HG03575 (cell line): ENCODE data around the gene LTC4S.
"Not testable (repeated sequence)": the region's sequence is repeated elsewhere in the genome, so short reads cannot be mapped to it uniquely, and the experiment has no call there.

ENCODE experiments used
- ATAC-seq: cut with Tn5 transposase; IDR thresholded peaks from one replicate; pipeline ENCODE4 v1.9.1; 2021; ENCODE audit not compliant: unreplicated experiment, insufficient number of reproducible peaks, low FRiP score; ENCODE audit errors: extremely low read depth

The LTC4S gene, protein sequence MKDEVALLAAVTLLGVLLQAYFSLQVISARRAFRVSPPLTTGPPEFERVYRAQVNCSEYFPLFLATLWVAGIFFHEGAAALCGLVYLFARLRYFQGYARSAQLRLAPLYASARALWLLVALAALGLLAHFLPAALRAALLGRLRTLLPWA

DNA sequence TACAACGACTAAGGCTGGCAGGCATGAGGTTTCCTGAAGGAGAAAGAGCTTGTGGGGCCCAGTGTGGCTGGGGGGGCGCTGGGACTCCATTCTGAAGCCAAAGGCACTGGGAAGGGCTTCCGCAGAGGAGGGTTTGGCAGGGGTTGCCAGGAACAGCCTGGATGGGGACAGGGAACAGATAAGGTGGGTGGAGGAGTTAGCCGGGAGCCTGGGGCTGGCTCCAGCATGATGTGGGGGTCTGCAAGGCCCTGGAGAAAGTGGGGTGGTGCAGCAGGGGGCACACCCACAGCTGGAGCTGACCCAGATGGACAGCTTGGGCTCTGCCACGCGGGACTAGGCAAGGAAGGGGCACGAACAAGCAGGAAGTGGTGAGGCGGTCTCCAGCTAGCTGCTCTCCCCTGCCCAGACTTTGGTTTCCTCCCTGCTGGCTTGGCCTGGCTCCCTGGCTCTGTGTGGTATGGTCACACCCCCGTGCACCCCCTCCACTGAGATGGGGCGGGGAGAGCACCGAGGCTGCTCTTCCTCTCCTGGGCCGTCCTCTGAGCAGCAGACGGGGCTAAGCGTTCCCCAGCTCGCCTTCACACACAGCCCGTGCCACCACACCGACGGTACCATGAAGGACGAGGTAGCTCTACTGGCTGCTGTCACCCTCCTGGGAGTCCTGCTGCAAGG is at the start of gene LTC4S:
Gene LTC4S, plus strand, starts transcription at position 519 of the 672 bp plus-strand sequence. Its CDS starts 95 bp downstream, at position 614.
- no peak for ATAC-seq

DNA sequence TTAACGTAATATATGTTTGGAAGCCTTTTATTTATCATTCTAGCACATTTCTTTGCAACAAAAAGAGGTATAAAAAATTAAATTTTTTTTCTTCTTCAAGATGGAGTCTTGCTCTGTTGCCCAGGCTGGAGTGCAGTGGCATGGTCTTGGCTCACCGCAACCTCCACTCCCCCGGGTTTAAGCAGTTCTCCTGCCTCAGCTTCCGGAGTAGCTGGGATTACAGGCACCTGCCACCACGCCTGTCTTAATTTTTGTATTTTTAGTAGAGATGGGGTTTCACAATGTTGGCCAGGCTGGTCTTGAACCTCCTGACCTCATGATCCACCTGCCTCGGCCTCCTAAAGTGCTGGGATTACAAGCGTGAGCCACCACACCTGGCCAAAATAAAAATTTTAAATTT is 49.7 kb upstream of the LTC4S start:
- not testable (repeated sequence) for ATAC-seq

DNA sequence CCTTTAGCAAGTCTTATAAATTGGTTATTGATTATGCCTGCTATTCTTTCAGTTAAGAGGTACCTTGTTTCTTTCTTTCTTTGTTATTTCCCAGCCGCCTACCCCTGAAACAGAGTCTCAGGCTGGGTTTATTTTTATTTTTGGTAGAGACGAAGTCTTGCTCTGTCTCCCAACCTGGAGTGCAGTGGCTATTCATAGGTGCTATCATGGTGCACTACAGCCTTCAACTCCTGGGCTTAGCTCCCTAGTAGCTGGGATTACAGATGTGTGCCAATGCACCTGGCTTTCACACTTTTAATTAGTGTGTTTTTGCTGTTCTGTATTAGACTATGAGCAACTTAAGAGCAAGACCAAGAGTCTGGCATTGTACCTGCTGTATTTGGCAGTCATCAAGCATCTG is 46.9 kb upstream of the LTC4S start:
- ATAC-seq = no peak

DNA sequence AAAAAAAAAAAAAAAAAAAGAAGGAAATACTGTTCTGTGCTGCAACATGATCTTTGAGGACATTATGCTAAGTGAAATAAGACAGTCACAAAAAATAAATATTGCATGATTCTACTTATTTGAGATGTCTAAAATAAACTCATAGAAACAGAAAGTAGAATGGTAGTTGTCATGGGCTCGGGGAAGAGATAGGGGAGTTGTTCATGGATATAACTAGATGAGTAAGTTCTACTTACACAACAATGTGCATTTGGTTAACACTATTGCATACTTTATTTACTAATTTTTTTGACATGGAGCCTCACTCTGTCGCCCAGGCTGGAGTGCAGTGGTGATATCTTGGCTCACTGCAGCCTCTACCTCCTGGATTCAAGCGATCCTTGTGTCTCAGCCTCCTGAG is 46.0 kb upstream of the LTC4S start:
- ATAC-seq = no peak

DNA sequence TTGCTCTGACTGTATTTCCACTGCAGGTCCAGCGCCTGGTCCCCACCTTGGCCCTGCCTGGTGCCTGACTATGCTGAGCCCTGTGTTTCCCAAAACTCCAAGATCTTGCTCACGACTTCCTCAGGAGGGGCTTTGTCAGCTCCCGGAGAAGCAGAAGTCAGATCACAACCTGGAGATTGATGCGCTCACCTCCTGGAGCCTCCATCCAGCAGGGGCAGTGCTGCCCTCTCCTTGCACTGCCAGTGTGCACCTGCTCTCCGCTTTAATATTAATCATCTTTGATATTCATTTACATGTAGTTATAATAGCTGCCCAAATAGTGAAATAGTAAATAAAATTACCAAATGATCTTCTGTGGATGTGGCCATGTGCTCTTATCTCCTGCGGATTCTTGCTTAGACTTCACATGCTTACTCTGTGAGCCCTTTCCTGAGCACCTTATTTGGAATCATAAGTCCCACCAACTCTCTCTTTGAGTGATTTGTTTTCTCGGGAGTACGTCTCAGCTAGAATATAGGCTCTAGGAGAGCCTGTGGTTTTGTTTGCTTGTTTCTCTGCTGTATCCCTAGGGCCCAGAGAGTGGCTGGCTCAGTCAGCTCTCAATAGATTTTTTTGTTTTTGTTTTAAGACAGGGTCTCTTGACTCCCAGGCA is 43.8 kb upstream of the LTC4S start:
- ATAC-seq = no peak

DNA sequence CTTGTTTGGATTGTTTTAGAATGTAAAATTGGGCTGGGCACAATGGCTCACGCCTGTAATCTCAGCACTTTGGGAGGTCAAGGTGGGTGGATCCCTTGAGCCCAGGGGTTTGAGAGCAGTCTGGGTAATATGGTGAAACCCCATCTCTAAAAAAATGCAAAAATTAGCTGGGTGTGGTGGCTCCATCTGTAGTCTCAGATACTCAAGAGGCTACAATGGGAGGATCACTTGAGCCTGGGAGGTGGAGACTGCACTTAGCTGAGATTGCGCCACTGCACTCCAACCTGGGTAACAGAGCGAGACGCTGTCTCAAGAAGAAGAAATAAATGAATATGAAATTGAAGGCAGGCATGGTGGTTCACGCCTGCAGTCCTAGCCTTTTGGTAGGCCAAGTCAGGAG is 39.8 kb upstream of the LTC4S start:
- no peak for ATAC-seq

DNA sequence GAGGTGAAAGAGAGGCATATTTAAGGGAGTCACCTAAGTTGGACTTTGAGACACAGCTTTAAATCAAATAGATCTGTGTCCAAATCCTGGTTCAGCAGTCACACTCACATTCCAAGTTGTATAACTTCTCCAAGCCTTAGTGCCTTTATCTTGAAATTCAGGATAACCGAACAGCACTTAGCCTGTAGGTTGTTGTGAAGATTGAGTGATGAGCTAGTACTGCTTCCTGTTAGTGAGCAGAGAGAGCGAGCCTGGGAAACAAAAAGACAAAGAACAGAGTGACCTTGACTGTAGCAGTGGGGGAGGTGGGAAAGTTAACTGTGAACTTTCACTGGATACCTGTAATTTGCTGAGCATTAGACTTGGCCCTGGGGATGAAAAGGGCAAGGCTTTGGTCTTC is 38.8 kb upstream of the LTC4S start:
- ATAC-seq = no peak

DNA sequence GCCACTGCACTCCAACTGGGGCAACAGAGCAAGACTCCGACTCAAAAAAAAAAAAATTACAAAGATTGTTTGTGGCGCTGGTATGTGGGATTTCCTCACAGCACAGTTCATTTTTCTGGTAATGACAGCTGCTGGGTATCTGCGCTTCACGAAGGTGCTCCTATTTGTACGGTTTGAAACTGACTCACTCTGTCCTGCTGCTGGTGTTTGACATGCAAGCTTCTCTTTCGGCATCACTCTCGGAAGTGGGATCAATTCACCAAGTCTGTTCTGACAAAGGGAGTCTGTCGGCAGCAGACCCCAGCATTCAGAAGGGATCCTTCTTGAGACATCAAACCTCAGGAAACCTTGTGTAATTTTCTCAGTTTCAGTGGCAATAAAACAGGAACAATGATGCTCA is 34.8 kb upstream of the LTC4S start:
- no peak for ATAC-seq

DNA sequence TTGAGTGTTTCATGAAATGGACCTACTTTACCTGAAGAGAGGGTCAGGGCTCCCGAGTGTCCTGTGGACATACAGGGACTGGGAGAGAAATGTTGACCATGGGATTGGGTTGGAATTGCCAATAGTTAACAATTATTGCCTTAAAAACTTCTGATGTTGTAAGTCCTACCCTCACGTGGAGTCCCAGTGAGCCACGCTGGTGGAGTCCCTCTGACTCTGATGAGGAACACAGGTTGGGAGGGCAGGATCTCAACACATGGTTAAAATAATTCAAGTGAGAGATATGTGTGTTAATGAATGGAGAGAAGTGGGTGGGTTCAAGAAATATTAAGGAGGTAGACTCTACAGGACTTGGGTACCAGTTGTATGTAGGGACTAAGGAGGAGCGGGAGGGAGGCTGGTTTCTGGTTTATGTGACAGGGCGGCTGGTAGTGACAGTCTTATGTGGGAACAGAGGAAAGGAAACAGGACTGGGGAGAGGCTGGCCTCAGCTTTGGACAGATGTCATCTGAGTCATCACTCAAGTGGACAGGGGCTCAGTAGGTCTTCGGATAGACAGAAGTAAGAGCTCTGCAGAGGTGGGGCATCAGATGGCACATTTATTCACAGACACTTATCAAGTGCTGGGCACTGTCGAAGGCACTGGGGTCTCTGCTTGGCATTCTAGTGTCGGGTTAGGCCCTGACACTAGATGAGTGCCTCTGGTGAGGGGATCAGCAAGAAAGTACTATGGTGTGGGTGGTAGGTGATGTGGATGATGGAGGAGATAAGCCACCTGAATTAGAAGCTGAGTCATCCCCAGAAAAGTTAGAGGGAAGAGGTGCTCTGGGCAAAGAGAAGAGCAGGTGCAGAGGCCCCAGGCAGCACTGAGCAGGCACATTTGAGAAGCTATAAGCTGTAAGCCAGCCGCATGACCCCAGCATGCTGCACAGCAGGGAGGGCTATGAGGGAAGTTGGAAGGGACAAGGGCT is 33.9 kb upstream of the LTC4S start:
- ATAC-seq = no peak

DNA sequence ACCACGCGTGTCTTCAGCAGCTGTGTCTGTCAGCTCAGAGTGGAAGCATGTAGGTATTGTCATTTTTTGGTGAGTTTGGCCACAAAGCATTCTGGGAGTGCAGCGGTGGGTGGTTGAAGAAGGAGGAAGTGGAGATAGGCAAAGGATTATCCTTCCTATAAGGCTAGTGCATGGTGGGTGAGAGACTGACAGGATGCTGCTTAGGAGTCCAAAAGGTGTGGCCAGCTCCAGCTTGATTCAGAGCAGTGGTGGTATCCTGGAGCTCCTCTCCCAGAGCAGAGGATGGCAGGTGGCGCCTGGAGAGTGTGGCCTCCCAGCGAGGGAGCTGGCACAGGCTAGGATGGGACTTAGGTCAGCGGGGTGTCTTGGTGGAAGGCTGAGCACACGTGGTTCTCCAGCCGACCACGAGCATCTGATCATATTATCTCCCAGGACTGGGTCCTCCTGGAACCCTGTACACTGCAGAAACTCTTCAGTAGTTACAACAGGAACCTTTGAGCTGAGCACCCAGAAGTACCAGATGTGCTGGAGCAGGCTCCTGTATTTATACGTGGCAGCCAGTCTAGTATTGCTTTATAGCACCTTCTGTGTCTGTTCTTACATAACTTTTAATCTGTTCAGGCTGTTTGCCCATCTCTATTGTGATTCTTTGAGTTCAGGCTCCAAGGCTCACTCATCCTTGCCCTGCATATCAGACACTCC is 31.6 kb upstream of the LTC4S start:
- ATAC-seq = no peak

DNA sequence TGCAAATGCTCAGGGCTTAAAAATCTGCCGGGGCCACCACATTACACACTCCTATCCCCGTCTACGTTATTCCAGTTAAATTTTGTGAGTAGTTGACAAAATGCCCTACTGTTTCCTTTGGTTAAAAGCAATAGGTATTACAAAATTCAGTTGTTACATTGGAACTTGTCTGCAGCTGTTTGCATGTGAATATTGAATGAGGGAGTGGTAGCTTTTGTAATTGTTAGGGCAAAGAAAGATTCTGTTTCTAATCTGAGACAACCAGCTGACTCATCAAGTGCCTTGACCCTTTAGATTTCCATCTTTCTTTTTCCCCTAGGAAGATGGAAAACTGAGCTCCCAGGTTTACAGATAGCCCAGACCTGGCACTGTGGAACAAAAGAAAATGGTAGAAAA is 31.0 kb upstream of the LTC4S start:
- ATAC-seq = no peak

DNA sequence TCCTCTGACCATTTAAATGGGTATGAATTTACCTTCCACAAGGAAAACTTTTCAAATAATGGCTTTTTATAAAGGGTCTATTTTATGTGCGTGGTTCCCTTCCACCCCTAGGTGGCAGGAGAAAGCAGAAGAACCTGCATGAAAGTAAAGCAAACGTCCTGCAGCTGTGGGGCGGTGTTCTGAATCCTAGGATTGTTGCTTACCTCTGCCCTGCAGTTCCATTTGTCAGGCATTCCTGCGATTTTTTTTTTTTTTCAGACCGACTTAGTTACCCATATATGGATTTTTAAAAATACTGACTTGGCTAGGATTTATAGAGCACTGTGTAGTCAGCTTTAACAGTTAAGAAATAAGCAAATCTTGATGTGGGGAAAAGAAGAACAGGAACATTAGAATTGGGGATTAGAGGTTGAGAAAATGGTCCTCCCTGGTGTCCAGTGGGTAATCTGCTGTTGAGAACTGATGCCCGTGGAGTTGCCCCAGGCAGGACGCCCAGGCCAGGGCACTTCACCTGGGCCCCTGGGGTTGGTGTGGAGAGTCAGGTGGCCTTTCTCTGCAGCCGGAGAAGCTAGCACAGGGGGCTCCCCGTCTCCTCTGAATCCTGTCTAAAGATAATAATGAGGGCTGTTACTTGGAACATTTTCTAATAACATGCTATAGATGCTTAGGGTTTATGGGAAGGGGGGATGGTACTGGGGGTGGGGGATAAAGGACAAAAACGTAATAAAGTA is 30.4 kb upstream of the LTC4S start:
- no peak for ATAC-seq

DNA sequence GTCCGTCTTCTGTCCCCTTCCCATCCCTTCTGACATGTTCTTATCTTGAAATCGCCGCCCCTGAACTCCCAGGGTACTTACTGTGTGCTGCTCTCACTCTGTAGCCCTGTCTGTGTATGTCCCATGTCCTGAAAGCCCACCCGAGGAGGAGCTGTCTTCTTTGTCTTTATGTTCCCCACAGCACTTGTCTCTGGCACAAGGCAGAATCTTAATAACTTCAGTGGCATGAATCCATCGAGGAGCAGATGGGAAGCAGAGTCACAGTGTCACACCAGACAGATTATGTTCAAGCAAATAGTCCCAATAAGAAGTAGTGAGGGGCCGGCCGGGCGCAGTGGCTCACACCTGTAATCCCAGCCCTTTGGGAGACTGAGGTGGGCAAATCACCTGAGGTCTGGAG is 29.7 kb upstream of the LTC4S start:
- no peak for ATAC-seq

DNA sequence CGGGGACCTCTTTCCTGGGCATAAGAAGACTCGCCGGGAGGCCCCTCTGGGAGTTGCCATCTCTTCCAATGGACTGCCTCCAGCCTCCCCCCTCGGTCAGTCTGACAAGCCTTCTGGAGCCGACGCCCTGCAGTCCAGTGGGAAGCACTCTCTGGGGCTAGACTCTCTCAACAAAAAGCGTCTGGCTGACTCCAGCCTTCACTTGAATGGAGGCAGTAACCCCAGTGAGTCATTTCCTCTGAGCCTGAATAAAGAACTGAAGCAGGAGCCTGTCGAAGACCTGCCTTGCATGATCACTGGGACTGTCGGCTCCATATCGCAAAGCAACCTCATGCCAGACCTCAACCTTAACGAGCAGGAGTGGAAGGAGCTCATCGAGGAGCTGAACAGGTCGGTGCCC is 28.4 kb upstream of the LTC4S start:
- no peak for ATAC-seq

DNA sequence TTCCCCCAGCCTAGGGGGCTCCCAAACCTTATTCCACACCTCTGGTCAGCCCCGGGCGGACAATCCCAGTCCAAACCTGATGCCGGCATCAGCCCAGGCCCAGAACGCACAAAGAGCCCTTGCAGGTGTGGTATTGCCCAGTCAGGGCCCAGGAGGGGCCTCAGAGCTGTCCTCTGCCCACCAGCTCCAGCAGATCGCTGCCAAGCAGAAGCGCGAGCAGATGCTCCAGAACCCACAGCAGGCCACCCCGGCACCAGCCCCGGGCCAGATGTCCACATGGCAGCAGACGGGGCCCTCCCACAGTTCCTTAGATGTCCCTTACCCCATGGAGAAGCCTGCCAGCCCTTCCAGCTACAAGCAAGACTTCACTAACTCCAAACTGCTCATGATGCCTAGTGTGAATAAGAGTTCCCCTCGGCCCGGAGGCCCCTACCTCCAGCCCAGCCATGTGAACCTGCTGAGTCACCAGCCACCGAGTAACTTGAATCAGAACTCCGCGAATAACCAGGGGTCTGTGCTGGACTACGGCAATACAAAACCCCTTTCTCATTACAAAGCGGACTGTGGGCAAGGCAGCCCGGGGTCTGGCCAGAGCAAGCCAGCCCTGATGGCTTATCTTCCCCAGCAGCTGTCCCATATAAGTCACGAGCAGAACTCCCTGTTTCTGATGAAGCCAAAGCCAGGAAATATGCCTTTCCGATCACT is 27.6 kb upstream of the LTC4S start:
- no peak for ATAC-seq

DNA sequence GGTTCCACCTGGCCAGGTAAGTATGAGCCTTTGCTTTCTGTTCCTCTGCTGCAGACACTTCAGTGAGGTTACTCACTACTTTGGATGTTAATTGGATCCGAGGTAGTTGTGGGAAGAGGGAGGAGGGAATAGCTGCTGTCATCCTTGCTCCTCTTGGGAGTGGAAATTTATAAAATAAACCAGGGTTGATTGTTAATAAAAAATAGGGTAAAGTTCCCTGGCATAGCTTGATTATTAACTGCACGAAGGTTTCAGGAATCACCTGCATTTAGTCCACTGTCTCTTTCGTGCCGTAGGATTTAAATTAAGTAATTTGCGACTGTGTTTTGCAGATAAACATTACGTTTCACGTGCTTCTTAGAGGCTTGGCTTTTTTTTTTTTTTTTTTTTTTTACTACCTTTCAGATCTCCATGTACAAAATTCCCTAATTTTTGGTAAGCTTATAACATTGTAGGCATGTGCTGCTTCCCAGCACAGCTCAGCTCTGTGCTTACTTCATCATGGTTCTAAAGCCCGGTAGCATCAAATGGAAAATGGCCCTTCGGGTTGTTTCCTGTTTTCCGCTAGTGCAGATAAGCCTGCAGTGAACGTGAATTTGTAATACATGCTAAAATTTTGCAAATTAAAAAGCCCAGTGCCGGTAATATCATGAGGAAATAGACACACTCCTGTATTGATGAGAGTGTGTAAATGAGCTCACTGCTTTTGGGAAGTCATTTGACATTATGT is 26.9 kb upstream of the LTC4S start:
- no peak for ATAC-seq

DNA sequence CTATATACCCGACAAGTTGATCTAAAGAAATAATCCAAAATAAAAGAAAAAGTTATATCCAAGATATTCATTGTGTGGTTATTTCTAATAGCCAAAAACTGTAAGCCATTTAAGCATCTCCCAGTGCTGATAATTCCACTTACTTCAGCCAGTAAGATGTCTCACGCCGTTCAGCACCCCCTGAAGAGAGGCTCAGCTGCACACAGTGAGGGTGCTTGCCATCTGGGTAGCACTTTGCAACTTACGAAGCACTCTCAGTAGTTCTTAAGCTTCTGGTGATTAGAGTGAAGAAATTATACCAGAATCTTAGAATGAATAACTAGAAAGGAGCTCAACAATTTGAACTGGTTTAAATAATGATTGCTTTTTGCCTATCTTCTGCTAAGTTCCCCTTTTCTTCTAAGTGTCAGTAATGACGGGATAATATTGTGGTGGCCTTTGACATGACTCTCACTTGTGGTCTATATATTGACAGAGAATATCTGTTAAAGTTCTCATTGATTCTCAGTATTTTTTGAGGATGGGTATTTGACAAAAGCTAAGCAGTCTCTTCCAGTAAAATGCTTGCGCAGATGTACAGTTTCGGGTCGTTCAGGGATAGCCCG is 26.2 kb upstream of the LTC4S start:
- ATAC-seq = no peak
